Stomach (tissue), 4 donors: ENCODE measurements around the gene RPS24.
"Not testable (repeated sequence)": the region's sequence is repeated elsewhere in the genome, so short reads cannot be mapped to it uniquely, and the experiment has no call there.

Experiments used
- EP300 ChIP-seq: sonication (generic); formaldehyde crosslinking; IDR thresholded peaks from one replicate; pipeline ENCODE4 v1.6.1; 2017; ENCODE audit warnings: antibody characterized with exemption
- POLR2AphosphoS5 ChIP-seq, 3 donors: sonication (generic); formaldehyde crosslinking; IDR thresholded peaks; one replicate each; pipeline ENCODE4 v1.6.1; 2016; ENCODE audit warnings: antibody characterized with exemption in 3 of 3
- TF ChIP-seq, protein P1 (sequence below), 7 experiments: fragments of 450-650 bp in 4 of 7; fragments of 200-600 bp in 3 of 7; sonication (generic) in 3 of 7; IDR thresholded peaks; one replicate each; pipeline ENCODE4 v1.5.1; 2016 to 2019; ENCODE audit warnings: antibody characterized with exemption in 7 of 7, control low read depth in 2 of 7, mild to moderate bottlenecking in 1 of 7

DNA sequence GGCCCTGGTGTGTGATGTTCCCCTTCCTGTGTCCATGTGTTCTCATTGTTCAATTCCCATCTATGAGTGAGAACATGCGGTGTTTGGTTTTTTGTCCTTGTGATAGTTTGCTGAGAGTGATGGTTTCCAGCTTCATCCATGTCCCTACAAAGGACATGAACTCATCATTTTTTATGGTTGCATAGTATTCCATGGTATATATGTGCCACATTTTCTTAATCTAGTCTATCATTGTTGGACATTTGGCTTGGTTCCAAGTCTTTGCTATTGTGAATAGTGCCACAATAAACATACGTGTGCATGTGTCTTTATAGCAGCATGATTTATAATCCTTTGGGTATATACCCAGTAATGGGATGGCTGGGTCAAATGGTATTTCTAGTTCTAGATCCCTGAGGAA, 31.3 kb downstream of the RPS24 start:
- TF ChIP-seq, protein P1, sequence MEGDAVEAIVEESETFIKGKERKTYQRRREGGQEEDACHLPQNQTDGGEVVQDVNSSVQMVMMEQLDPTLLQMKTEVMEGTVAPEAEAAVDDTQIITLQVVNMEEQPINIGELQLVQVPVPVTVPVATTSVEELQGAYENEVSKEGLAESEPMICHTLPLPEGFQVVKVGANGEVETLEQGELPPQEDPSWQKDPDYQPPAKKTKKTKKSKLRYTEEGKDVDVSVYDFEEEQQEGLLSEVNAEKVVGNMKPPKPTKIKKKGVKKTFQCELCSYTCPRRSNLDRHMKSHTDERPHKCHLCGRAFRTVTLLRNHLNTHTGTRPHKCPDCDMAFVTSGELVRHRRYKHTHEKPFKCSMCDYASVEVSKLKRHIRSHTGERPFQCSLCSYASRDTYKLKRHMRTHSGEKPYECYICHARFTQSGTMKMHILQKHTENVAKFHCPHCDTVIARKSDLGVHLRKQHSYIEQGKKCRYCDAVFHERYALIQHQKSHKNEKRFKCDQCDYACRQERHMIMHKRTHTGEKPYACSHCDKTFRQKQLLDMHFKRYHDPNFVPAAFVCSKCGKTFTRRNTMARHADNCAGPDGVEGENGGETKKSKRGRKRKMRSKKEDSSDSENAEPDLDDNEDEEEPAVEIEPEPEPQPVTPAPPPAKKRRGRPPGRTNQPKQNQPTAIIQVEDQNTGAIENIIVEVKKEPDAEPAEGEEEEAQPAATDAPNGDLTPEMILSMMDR (IDR thresholded peaks at IDR 0.05): not testable (repeated sequence)
- not testable (repeated sequence) for TF ChIP-seq POLR2AphosphoS5 (IDR thresholded peaks at IDR 0.05); EP300
